ENCODE data around the gene GALNS.

- TF ChIP-seq POLR2AphosphoS5 (IDR thresholded peaks at IDR 0.05; ENCODE audit: insufficient read depth, low read depth, low read length) (no peak), FOS (IDR thresholded peaks at IDR 0.05; ENCODE audit: borderline replicate concordance, insufficient read depth, low read length) (no peak), GATA2 (IDR thresholded peaks at IDR 0.05; ENCODE audit: insufficient read depth, insufficient read length, low read depth, low read length) (no peak), POLR2A (IDR thresholded peaks at IDR 0.05; ENCODE audit: low read depth, low read length) (no peak), EZH2 (IDR thresholded peaks at IDR 0.05; ENCODE audit: borderline replicate concordance, low read depth, low read length, severe bottlenecking) (no peak), MYC (IDR thresholded peaks at IDR 0.05; ENCODE audit: low read depth, low read length) (no peak)
- TF ChIP-seq, protein P1, sequence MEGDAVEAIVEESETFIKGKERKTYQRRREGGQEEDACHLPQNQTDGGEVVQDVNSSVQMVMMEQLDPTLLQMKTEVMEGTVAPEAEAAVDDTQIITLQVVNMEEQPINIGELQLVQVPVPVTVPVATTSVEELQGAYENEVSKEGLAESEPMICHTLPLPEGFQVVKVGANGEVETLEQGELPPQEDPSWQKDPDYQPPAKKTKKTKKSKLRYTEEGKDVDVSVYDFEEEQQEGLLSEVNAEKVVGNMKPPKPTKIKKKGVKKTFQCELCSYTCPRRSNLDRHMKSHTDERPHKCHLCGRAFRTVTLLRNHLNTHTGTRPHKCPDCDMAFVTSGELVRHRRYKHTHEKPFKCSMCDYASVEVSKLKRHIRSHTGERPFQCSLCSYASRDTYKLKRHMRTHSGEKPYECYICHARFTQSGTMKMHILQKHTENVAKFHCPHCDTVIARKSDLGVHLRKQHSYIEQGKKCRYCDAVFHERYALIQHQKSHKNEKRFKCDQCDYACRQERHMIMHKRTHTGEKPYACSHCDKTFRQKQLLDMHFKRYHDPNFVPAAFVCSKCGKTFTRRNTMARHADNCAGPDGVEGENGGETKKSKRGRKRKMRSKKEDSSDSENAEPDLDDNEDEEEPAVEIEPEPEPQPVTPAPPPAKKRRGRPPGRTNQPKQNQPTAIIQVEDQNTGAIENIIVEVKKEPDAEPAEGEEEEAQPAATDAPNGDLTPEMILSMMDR (IDR thresholded peaks at IDR 0.05; ENCODE audit: extremely low read depth in 1 of 2, insufficient read depth in 1 of 2, low read depth in 1 of 2, low read length in 2 of 2): no peak
- TF ChIP-seq, protein P2, sequence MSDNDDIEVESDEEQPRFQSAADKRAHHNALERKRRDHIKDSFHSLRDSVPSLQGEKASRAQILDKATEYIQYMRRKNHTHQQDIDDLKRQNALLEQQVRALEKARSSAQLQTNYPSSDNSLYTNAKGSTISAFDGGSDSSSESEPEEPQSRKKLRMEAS (IDR thresholded peaks at IDR 0.05; ENCODE audit: insufficient read depth, insufficient read length): no peak
These were observed 44.1 kb downstream of the GALNS start for GRCh38 chr16:88812513-88813268.
